ENCODE measurements around the gene MAML1. TPM values are rescaled to one million over a fixed set of nuclear protein-coding genes. Genes with fewer than 3 reads are reported as not detected.

The MAML1 gene
- total and polyA plus RNA-seq, 4 donors, result 2.2 to 7.6 (median 6.3) TPM

GRCh38 chr5:179759581-179760551 lies 27.2 kb downstream of the MAML1 start:
- H3K27ac ChIP-seq (ENCODE audit: low read depth in 1 of 2, low read length in 2 of 2), result no peak overlapping the region
- TF ChIP-seq RXRA (IDR thresholded peaks at IDR 0.05) (no peak), JUND (IDR thresholded peaks at IDR 0.05) (no peak), YY1 (IDR thresholded peaks at IDR 0.05) (no peak), CTCF (IDR thresholded peaks at IDR 0.05; ENCODE audit: low read depth, low read length, missing input control) (no peak), ATF3 (IDR thresholded peaks at IDR 0.05) (no peak), FOXA1 (IDR thresholded peaks at IDR 0.05) (no peak), ZBTB33 (IDR thresholded peaks at IDR 0.05) (no peak), RAD21 (IDR thresholded peaks at IDR 0.05) (no peak), SP1 (IDR thresholded peaks at IDR 0.05) (no peak), GABPA (IDR thresholded peaks at IDR 0.05 in 1 of 2, conservative IDR thresholded peaks at IDR 0.05 in 1 of 2) (no peak), HNF4A (conservative IDR thresholded peaks at IDR 0.05) (no peak), HNF4G (IDR thresholded peaks at IDR 0.05) (no peak), REST (IDR thresholded peaks at IDR 0.05) (no peak), MAX (IDR thresholded peaks at IDR 0.05) (no peak), EGR1 (IDR thresholded peaks at IDR 0.05; ENCODE audit: low read depth in 2 of 2) (no peak), NR2F2 (IDR thresholded peaks at IDR 0.05) (no peak), FOXA2 (IDR thresholded peaks at IDR 0.05) (no peak), TAF1 (conservative IDR thresholded peaks at IDR 0.05) (no peak)
- no peak overlapping the region for H3K9ac ChIP-seq (ENCODE audit: low read depth in 1 of 2, low read length in 2 of 2)
- H3K4me3 ChIP-seq (ENCODE audit: low read depth in 1 of 3, low read length in 3 of 3), result no peak overlapping the region
- no peaks in the 10 kb centered on the region for H3K27me3 ChIP-seq (ENCODE audit: control insufficient read depth in 4 of 4, insufficient read depth in 4 of 4, low read length in 3 of 4)
- 85% methylated on average over 9 of the region's 9 CpGs for WGBS
- DNase-seq (ENCODE audit: low spot score), result no peak
- no peaks in the 10 kb centered on the region for H3K36me3 ChIP-seq (ENCODE audit: control insufficient read depth in 4 of 4, insufficient read depth in 3 of 4, low read depth in 1 of 4, low read length in 3 of 4)
- peaks cover 16 to 52% (median 41%) of the 10 kb centered on the region in 4 donors for H3K4me1 ChIP-seq (ENCODE audit: control insufficient read depth in 4 of 4, insufficient read depth in 4 of 4, low read length in 3 of 4)
- no peaks in the 10 kb centered on the region for H3K9me3 ChIP-seq (ENCODE audit: control insufficient read depth in 4 of 4, low read length in 3 of 4)
